Fibroblast of lung (primary cell): ENCODE results near the gene GPR139. TPM values are rescaled to one million over a fixed set of nuclear protein-coding genes. Genes with fewer than 3 reads are reported as not detected.

Source experiments
- DNase-seq, 2 donors: peaks; one replicate each; pipeline versions ENCODE4 v3.0.0 to v3.0.0-alpha.2; 2010; ENCODE audit warnings: low read depth in 2 of 2
- H2AFZ ChIP-seq: 2 replicates; pipeline ENCODE4 v1.5.1; 2012; ENCODE audit warnings: low read length, control low read depth, inconsistent platforms
- H3K27ac ChIP-seq: 2 replicates; pipeline ENCODE4 v1.5.1; 2011; ENCODE audit warnings: low read length, control low read depth; ENCODE audit not compliant: insufficient read depth
- H3K27me3 ChIP-seq: 2 replicates; pipeline ENCODE4 v1.5.1; 2011; ENCODE audit warnings: mild to moderate bottlenecking, low read length; ENCODE audit not compliant: control insufficient read depth, insufficient read depth
- H3K36me3 ChIP-seq: 2 replicates; pipeline ENCODE4 v1.5.1; 2011; ENCODE audit warnings: low read length; ENCODE audit not compliant: control insufficient read depth, insufficient read depth
- H3K4me1 ChIP-seq: 2 replicates; pipeline ENCODE4 v1.5.1; 2011; ENCODE audit warnings: low read length; ENCODE audit not compliant: control insufficient read depth, insufficient read depth; ENCODE audit errors: extremely low read depth
- H3K4me2 ChIP-seq: 2 replicates; pipeline ENCODE4 v1.5.1; 2011; ENCODE audit warnings: low read length, control low read depth; ENCODE audit not compliant: insufficient read depth; ENCODE audit errors: extremely low read depth
- H3K4me3 ChIP-seq, 4 experiments: fragments of 200-600 bp in 1 of 4; sonication (generic) in 1 of 4; replicated peaks in 1 of 4; 2 replicates each; pipeline ENCODE4 v1.5.1; 2011 to 2016; ENCODE audit warnings: low read length in 4 of 4, low read depth in 3 of 4, mild to moderate bottlenecking in 3 of 4, control low read depth in 2 of 4, inconsistent platforms in 1 of 4, mixed read lengths in 1 of 4; ENCODE audit not compliant: insufficient read depth in 1 of 4; ENCODE audit errors: control extremely low read depth in 1 of 4
- H3K79me2 ChIP-seq: 2 replicates; pipeline ENCODE4 v1.5.1; 2012; ENCODE audit warnings: mild to moderate bottlenecking, low read length, inconsistent platforms; ENCODE audit not compliant: control insufficient read depth, insufficient read depth
- H3K9ac ChIP-seq: 2 replicates; pipeline ENCODE4 v1.5.1; 2011; ENCODE audit warnings: mild to moderate bottlenecking, low read length, control low read depth; ENCODE audit not compliant: insufficient read depth
- H3K9me3 ChIP-seq: 2 replicates; pipeline ENCODE4 v1.5.1; 2012; ENCODE audit warnings: low read depth, low read length; ENCODE audit not compliant: control insufficient read depth, insufficient read depth
- H4K20me1 ChIP-seq: 2 replicates; pipeline ENCODE4 v1.5.1; 2011; ENCODE audit warnings: low read length; ENCODE audit not compliant: control insufficient read depth, insufficient read depth; ENCODE audit errors: extremely low read depth
- EZH2 ChIP-seq: IDR thresholded peaks from 2 replicates; pipeline ENCODE4 v1.5.1; 2012; ENCODE audit warnings: low read length, control low read depth, mild to moderate bottlenecking; ENCODE audit errors: missing control alignments
- polyA plus RNA-seq, 2 donors: library from polyadenylated mRNA; depleted of rRNA in 1 of 2; stranded (reverse) in 1 of 2; unstranded in 1 of 2; fragments of >200 nt; gene quantifications; 2 replicates each; pipeline ENCODE4 v1.2.1, GENCODE V29; 2011 to 2012; ENCODE audit warnings: missing spikeins in 1 of 2
- total RNA-seq: library from RNA; depleted of rRNA; stranded (reverse); fragments of >200 nt; gene quantifications from 2 replicates; pipeline ENCODE4 v1.2.1, GENCODE V29; 2014
- TF ChIP-seq, protein P1 (sequence below), 2 donors: IDR thresholded peaks in 1 of 2; conservative IDR thresholded peaks in 1 of 2; 1 replicate in 1 of 2; 2 replicates in 1 of 2; pipeline ENCODE4 v1.5.1; 2011 to 2012; ENCODE audit warnings: low read length in 2 of 2, control low read depth in 1 of 2, inconsistent platforms in 1 of 2, low read depth in 1 of 2, mild to moderate bottlenecking in 1 of 2

GPR139 gene
- total and polyA plus RNA-seq, 2 donors (not counting 1 experiment from before 2014, with no cell fraction given): not detected

DNA sequence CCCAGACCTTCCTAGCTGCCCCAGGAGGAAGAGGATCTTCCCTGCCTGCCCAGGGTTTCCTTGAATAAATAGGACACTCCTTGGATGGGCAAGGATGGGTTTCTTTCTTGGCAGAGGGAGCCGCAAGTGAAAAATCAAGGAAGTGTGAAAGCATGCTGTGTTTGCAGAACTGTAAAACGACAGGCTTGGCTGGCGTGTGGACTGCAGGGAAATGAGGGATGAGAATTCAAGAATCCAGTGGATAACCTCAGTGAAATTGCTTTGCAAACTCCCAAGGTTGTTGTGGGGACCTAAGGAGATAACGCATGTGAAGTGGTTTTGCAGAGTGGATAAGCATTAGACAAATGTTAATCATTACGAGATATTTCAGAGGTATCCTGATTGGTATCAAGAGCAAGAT is 20.4 kb downstream of the GPR139 start:
- H3K27me3 ChIP-seq: no peaks in the 10 kb centered on the region
- TF ChIP-seq, protein P1, sequence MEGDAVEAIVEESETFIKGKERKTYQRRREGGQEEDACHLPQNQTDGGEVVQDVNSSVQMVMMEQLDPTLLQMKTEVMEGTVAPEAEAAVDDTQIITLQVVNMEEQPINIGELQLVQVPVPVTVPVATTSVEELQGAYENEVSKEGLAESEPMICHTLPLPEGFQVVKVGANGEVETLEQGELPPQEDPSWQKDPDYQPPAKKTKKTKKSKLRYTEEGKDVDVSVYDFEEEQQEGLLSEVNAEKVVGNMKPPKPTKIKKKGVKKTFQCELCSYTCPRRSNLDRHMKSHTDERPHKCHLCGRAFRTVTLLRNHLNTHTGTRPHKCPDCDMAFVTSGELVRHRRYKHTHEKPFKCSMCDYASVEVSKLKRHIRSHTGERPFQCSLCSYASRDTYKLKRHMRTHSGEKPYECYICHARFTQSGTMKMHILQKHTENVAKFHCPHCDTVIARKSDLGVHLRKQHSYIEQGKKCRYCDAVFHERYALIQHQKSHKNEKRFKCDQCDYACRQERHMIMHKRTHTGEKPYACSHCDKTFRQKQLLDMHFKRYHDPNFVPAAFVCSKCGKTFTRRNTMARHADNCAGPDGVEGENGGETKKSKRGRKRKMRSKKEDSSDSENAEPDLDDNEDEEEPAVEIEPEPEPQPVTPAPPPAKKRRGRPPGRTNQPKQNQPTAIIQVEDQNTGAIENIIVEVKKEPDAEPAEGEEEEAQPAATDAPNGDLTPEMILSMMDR (conservative IDR thresholded peaks at IDR 0.05 in 1 of 2, IDR thresholded peaks at IDR 0.05 in 1 of 2; ENCODE audit: low read depth in 1 of 2, low read length in 2 of 2): no peak
- no peak for TF ChIP-seq EZH2
- H3K36me3 ChIP-seq: no peaks in the 10 kb centered on the region
- no peaks in the 10 kb centered on the region for H3K79me2 ChIP-seq
- no peak for DNase-seq
- H3K4me2 ChIP-seq: no peak overlapping the region
- no peak overlapping the region for H3K27ac ChIP-seq
- no peaks in the 10 kb centered on the region for H3K9me3 ChIP-seq
- no peak overlapping the region for H2AFZ ChIP-seq
- H3K9ac ChIP-seq: no peak overlapping the region
- no peak overlapping the region for H3K4me3 ChIP-seq
- H3K4me1 ChIP-seq: no peaks in the 10 kb centered on the region
- no peaks in the 10 kb centered on the region for H4K20me1 ChIP-seq

DNA sequence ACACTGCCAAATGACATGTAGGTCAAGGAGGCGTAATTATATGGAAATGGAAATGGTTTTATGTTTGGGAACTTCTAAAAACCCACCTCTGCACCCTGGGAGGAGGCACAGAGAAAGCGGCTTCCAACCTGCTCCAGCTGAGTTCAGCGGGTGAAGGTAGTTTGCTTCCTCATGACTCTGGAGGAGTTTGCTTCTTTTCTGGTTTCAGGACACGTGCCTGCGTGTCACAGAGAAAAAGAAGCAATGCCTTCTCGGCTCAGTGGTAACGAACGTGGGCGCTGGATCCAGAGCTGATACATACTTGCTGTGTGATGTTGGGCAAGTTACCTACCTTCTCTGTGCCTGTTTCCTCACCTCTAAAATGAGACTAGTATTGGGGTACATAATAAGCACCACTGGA is 22.1 kb downstream of the GPR139 start:
- H4K20me1 ChIP-seq: no peaks in the 10 kb centered on the region
- no peak overlapping the region for H3K27ac ChIP-seq
- TF ChIP-seq EZH2: no peak
- TF ChIP-seq, protein P1 (conservative IDR thresholded peaks at IDR 0.05 in 1 of 2, IDR thresholded peaks at IDR 0.05 in 1 of 2; ENCODE audit: low read depth in 1 of 2, low read length in 2 of 2): no peak
- no peaks in the 10 kb centered on the region for H3K79me2 ChIP-seq
- H3K9ac ChIP-seq: no peak overlapping the region
- H3K4me2 ChIP-seq: no peak overlapping the region
- H2AFZ ChIP-seq: no peak overlapping the region
- no peaks in the 10 kb centered on the region for H3K9me3 ChIP-seq
- no peaks in the 10 kb centered on the region for H3K4me1 ChIP-seq
- H3K36me3 ChIP-seq: no peaks in the 10 kb centered on the region
- H3K27me3 ChIP-seq: no peaks in the 10 kb centered on the region
- DNase-seq: no peak
- no peak overlapping the region for H3K4me3 ChIP-seq

GRCh38 chr16:20051147-20051546 is 22.5 kb downstream of the GPR139 start:
- Histone ChIP-seq H3K27me3 (no peaks in the 10 kb centered on the region), H3K36me3 (no peaks in the 10 kb centered on the region), H3K9me3 (no peaks in the 10 kb centered on the region), H3K79me2 (no peaks in the 10 kb centered on the region), H3K4me2 (no peak overlapping the region), H3K27ac (no peak overlapping the region), H2AFZ (no peak overlapping the region), H3K9ac (no peak overlapping the region), H4K20me1 (no peaks in the 10 kb centered on the region), H3K4me1 (no peaks in the 10 kb centered on the region), H3K4me3 (no peak overlapping the region)
- no peak for DNase-seq
- TF ChIP-seq, protein P1 (conservative IDR thresholded peaks at IDR 0.05 in 1 of 2, IDR thresholded peaks at IDR 0.05 in 1 of 2; ENCODE audit: low read depth in 1 of 2, low read length in 2 of 2): no peak
- TF ChIP-seq EZH2: no peak
